Right lobe of liver (tissue), 4 donors: ENCODE measurements around the gene PLEKHA5.

Experiments used
- POLR2A ChIP-seq: fragments of 450-650 bp; IDR thresholded peaks from one replicate; pipeline ENCODE4 v1.6.1; 2017; ENCODE audit warnings: antibody characterized with exemption, mild to moderate bottlenecking
- TF ChIP-seq, protein P1 (sequence below), 4 donors: fragments of 200-600 bp in 3 of 4; fragments of 450-650 bp in 1 of 4; IDR thresholded peaks; one replicate each; pipeline versions ENCODE4 v1.5.1 to v1.8.0; 2016 to 2022; ENCODE audit warnings: antibody characterized with exemption in 4 of 4, mild to moderate bottlenecking in 2 of 4
- donor health status: DM: no; HTN: no; CAD: no.
- donor health status: DM: no; HTN: no; CAD: no.
- donor health status: DM: no; HTN: yes; CAD: no.

DNA sequence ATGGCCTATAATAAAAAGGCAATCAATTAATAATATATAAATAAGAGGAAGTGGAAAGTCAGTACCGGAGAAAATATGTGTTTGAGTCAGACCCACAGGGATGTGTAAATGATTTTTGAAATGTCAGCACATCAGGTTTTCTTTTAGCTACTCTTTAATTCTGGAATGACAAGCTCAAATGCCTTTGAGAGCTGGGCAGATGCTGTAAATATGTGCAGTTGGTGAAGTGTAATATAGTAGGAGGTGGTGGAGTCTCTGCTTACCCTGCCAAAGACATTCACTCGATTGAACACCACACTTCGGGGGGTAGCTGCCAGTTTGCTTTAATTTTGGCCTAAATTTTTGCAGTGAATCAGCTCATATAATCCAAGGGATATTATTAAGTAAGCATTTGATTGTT, 93.0 kb downstream of the PLEKHA5 start:
- TF ChIP-seq, protein P1, sequence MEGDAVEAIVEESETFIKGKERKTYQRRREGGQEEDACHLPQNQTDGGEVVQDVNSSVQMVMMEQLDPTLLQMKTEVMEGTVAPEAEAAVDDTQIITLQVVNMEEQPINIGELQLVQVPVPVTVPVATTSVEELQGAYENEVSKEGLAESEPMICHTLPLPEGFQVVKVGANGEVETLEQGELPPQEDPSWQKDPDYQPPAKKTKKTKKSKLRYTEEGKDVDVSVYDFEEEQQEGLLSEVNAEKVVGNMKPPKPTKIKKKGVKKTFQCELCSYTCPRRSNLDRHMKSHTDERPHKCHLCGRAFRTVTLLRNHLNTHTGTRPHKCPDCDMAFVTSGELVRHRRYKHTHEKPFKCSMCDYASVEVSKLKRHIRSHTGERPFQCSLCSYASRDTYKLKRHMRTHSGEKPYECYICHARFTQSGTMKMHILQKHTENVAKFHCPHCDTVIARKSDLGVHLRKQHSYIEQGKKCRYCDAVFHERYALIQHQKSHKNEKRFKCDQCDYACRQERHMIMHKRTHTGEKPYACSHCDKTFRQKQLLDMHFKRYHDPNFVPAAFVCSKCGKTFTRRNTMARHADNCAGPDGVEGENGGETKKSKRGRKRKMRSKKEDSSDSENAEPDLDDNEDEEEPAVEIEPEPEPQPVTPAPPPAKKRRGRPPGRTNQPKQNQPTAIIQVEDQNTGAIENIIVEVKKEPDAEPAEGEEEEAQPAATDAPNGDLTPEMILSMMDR (IDR thresholded peaks at IDR 0.05) = no peak
- TF ChIP-seq POLR2A = no peak
